Right forelimb (tissue), 1 donor: ENCODE measurements around the gene VIT.

Experiments used
- DNase-seq: peaks from one replicate; pipeline ENCODE4 v3.0.0-alpha.2; 2018

The VIT gene

GRCh38 chr2:36710858-36711515 is 14.5 kb downstream of the VIT start:
- DNase-seq: no peak

GRCh38 chr2:36711741-36712314 is 15.3 kb downstream of the VIT start:
- no peak for DNase-seq

- no peak for DNase-seq
Observed at GRCh38 chr2:36713310-36713709, 16.8 kb downstream of the VIT start.

GRCh38 chr2:36716111-36716510 is 19.6 kb downstream of the VIT start:
- no peak for DNase-seq

GRCh38 chr2:36717603-36718266 is 21.2 kb downstream of the VIT start:
- no peak for DNase-seq

GRCh38 chr2:36727550-36727949 is 31.0 kb downstream of the VIT start:
- no peak for DNase-seq

GRCh38 chr2:36729067-36729466 is 32.6 kb downstream of the VIT start:
- no peak for DNase-seq

GRCh38 chr2:36731941-36732672 is 35.6 kb downstream of the VIT start:
- DNase-seq: no peak

GRCh38 chr2:36732673-36733036 is 36.1 kb downstream of the VIT start:
- DNase-seq: no peak

- no peak for DNase-seq
Observed at GRCh38 chr2:36733215-36733614, 36.7 kb downstream of the VIT start.

- DNase-seq: no peak
Observed at GRCh38 chr2:36734304-36734703, 37.8 kb downstream of the VIT start.

GRCh38 chr2:36737131-36737750 is 40.7 kb downstream of the VIT start:
- DNase-seq: no peak

- DNase-seq: no peak
Observed at GRCh38 chr2:36740061-36740460, 43.6 kb downstream of the VIT start.

- DNase-seq: peak; percentile 51
Observed at GRCh38 chr2:36741188-36741837, 44.8 kb downstream of the VIT start.

GRCh38 chr2:36743954-36744353 is 47.4 kb downstream of the VIT start:
- DNase-seq: no peak

GRCh38 chr2:36748166-36748565 is 51.7 kb downstream of the VIT start:
- DNase-seq: no peak

GRCh38 chr2:36750101-36750500 is 53.6 kb downstream of the VIT start:
- no peak for DNase-seq

GRCh38 chr2:36753706-36754221 is 57.3 kb downstream of the VIT start:
- no peak for DNase-seq

GRCh38 chr2:36754578-36754977 is 58.1 kb downstream of the VIT start:
- no peak for DNase-seq

GRCh38 chr2:36756438-36756837 is 59.9 kb downstream of the VIT start:
- DNase-seq: no peak

GRCh38 chr2:36762764-36763490 is 66.4 kb downstream of the VIT start:
- DNase-seq: no peak

GRCh38 chr2:36769106-36769505 is 72.6 kb downstream of the VIT start:
- no peak for DNase-seq
